OCI-LY7 (cell line): ENCODE results near the gene CRYBB3. TPM values are rescaled to one million over a fixed set of nuclear protein-coding genes. Genes with fewer than 3 reads are reported as not detected.

Source experiments
- BruUV-seq: library from RNA; stranded (reverse); fragments of 400-500 nt; replicated peaks from 2 replicates; lab custom pipeline; 2021; lab: Mats Ljungman, UMichigan
- CTCF ChIA-PET: fragments of 300-600 bp; sonication (Branson Sonifier 250); formaldehyde crosslinking; loops from one replicate; lab custom pipeline; 2022; ENCODE audit warnings: antibody characterized with exemption; ENCODE audit not compliant: unreplicated experiment; lab: Charles Lee
- POLR2A ChIA-PET: fragments of 300-600 bp; sonication (Branson Sonifier 250); formaldehyde crosslinking; loops from one replicate; lab custom pipeline; 2022; ENCODE audit warnings: antibody characterized with exemption; lab: Charles Lee
- DNase-seq: peaks from one replicate; pipeline ENCODE4 v3.0.0-alpha.2; 2015; ENCODE audit warnings: low spot score
- H2AFZ ChIP-seq: fragments of 200-600 bp; sonication (generic), shearing (Covaris generic); 2 replicates; pipeline ENCODE4 v1.6.1; 2014; ENCODE audit warnings: mild to moderate bottlenecking, antibody characterized with exemption, low read length, moderate library complexity
- H3K27ac ChIP-seq: fragments of 200-600 bp; sonication (generic); 2 replicates; pipeline ENCODE4 v1.5.1; 2014; ENCODE audit warnings: mixed run types, low read depth, mild to moderate bottlenecking, moderate library complexity, low read length, inconsistent platforms; ENCODE audit not compliant: poor library complexity, severe bottlenecking
- H3K36me3 ChIP-seq: fragments of 200-600 bp; sonication (generic); 2 replicates; pipeline ENCODE4 v1.6.1; 2014; ENCODE audit warnings: mild to moderate bottlenecking, antibody characterized with exemption, low read length, moderate library complexity, mixed read lengths; ENCODE audit not compliant: insufficient read depth
- H3K4me1 ChIP-seq: fragments of 200-600 bp; sonication (generic); 2 replicates; pipeline ENCODE4 v1.5.1; 2014; ENCODE audit warnings: mild to moderate bottlenecking, low read length; ENCODE audit not compliant: insufficient read depth, poor library complexity, severe bottlenecking
- H3K4me2 ChIP-seq: fragments of 200-600 bp; sonication (generic); 2 replicates; pipeline ENCODE4 v1.6.1; 2014; ENCODE audit warnings: mild to moderate bottlenecking, low read length
- H3K4me3 ChIP-seq: fragments of 200-600 bp; sonication (generic); 2 replicates; pipeline ENCODE4 v1.5.1; 2014; ENCODE audit warnings: mild to moderate bottlenecking, low read depth, low read length; ENCODE audit not compliant: poor library complexity, severe bottlenecking
- H3K79me2 ChIP-seq: fragments of 200-600 bp; sonication (generic); 2 replicates; pipeline ENCODE4 v1.6.1; 2016; ENCODE audit warnings: low read depth, mild to moderate bottlenecking, low read length, moderate library complexity, mixed read lengths; ENCODE audit not compliant: insufficient read depth
- H3K9me2 ChIP-seq: fragments of 200-600 bp; sonication (generic); 2 replicates; pipeline ENCODE4 v1.6.1; 2016; ENCODE audit warnings: mild to moderate bottlenecking, low read length, mixed read lengths; ENCODE audit not compliant: insufficient read depth
- H3K9me3 ChIP-seq: fragments of 200-600 bp; sonication (generic); 2 replicates; pipeline ENCODE4 v1.6.1; 2014; ENCODE audit warnings: mild to moderate bottlenecking, mixed run types, low read length, mixed read lengths
- H4K20me1 ChIP-seq: fragments of 200-600 bp; sonication (generic); 2 replicates; pipeline ENCODE4 v1.6.1; 2014; ENCODE audit warnings: mild to moderate bottlenecking, antibody characterized with exemption, low read length, moderate library complexity, mixed read lengths; ENCODE audit not compliant: insufficient read depth
- CTCF ChIP-seq: fragments of 200-600 bp; sonication (generic); conservative IDR thresholded peaks from 2 replicates; pipeline ENCODE4 v1.5.1; 2014; ENCODE audit warnings: mild to moderate bottlenecking, antibody characterized with exemption, low read length, moderate library complexity, mixed read lengths
- EZH2phosphoT487 ChIP-seq: fragments of 200-600 bp; sonication (generic); IDR thresholded peaks from 2 replicates; pipeline ENCODE4 v1.6.1; 2018; ENCODE audit warnings: low read depth, borderline replicate concordance, mild to moderate bottlenecking, mixed run types, antibody characterized with exemption, low read length, moderate library complexity, mixed read lengths
- intact Hi-C: fragments of 100-400 bp; cut with micrococcal nuclease; formaldehyde crosslinking; loops from one replicate; pipeline ENCODE4 v1.10.0; 2022; ENCODE audit not compliant: unreplicated experiment
- total RNA-seq, 2 experiments: library from RNA; depleted of rRNA in 1 of 2; stranded (reverse); fragments of >200 nt in 1 of 2; shearing (Covaris generic) in 1 of 2; gene quantifications; 2 replicates each; pipeline ENCODE4 v1.2.3, GENCODE V29; 2014 to 2022

Gene CRYBB3
- total RNA-seq, 2 experiments from 2014 or later = not detected

GRCh38 chr22:25160120-25160996, 39.3 kb upstream of the CRYBB3 start:
- Histone ChIP-seq H3K4me1 (no peaks in the 10 kb centered on the region), H3K9me3 (no peaks in the 10 kb centered on the region), H3K9me2 (no peaks in the 10 kb centered on the region), H3K27ac (no peak overlapping the region), H3K36me3 (no peaks in the 10 kb centered on the region), H3K4me2 (no peak overlapping the region), H3K79me2 (no peaks in the 10 kb centered on the region), H2AFZ (no peak overlapping the region), H3K4me3 (no peak overlapping the region), H4K20me1 (no peaks in the 10 kb centered on the region)
- no TSS peak for BruUV-seq
- ChIA-PET POLR2A (no interaction called here), CTCF (no interaction called here)
- no peak for DNase-seq
- TF ChIP-seq CTCF = no peak
- TF ChIP-seq EZH2phosphoT487 = no peak
- intact Hi-C loops = no loop called here

DNA sequence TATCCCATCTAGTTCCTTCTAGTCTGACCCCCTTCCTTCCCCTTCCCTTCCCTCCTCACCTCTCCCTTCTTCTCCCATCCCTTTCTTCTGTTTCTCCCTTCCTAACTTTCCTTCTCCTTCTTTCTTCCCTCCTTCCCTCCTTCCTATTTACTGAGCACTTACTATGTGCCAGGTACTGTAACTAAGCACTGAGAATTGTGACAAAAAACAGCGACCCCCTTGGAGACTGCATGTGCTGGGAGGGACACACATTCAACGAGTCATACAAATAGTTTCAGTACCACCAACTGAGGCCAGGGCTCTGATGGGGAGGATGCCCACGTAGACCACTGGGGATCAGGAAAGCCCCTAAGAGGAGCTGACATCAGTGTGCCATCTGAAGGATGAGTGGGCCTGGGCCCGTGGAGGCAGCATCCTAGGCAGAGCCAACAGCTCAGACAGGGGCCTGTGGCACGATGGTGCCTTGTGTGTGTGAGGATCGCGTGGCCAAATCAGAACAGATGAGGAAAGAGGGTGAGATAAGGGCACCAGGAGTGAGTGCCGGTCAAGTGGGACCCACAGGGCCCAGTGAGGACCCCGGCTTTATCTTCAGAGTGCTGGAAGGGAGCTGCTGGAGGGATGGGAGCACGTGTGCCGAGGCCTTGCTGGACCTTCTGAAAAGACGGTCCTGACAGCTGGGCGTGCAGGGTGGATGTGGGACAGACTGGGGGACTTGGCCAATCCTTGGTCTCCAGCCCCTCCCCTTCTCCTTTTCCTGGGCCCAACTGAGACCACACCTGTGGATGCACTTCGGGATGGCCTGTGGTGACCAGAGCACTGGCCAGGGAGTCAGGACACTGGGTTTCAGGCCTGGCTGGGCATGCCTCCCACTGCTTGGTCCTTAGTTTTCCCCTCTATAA, 38.4 kb upstream of the CRYBB3 start:
- Histone ChIP-seq H2AFZ (no peak overlapping the region), H3K9me3 (no peaks in the 10 kb centered on the region), H3K4me2 (no peak overlapping the region), H3K9me2 (no peaks in the 10 kb centered on the region), H3K79me2 (no peaks in the 10 kb centered on the region), H3K4me1 (no peaks in the 10 kb centered on the region), H3K27ac (no peak overlapping the region), H4K20me1 (no peaks in the 10 kb centered on the region), H3K4me3 (no peak overlapping the region), H3K36me3 (no peaks in the 10 kb centered on the region)
- no peak for DNase-seq
- no peak for TF ChIP-seq CTCF
- intact Hi-C loops = no loop called here
- ChIA-PET POLR2A (no interaction called here), CTCF (no interaction called here)
- no TSS peak for BruUV-seq
